HFF-Myc (cell line): ENCODE measurements around the gene ACSS3.

Source experiments
- DNase-seq: peaks from one replicate; pipeline ENCODE4 v3.0.0-alpha.2; 2011; ENCODE audit warnings: low read depth; ENCODE audit errors: extremely low read depth
- H3K4me3 ChIP-seq: replicated peaks from 2 replicates; pipeline ENCODE4 v1.5.1; 2011; ENCODE audit warnings: low read depth, mild to moderate bottlenecking, control low read depth, low read length
- TF ChIP-seq, protein P1 (sequence below): IDR thresholded peaks from 2 replicates; pipeline ENCODE4 v1.5.1; 2012; ENCODE audit warnings: mild to moderate bottlenecking, low read depth, low read length, control low read depth; ENCODE audit errors: missing control alignments

The ACSS3 gene

GRCh38 chr12:81077329-81077685 lies 572 bp upstream of the ACSS3 start:
- DNase-seq: no peak
- TF ChIP-seq, protein P1, sequence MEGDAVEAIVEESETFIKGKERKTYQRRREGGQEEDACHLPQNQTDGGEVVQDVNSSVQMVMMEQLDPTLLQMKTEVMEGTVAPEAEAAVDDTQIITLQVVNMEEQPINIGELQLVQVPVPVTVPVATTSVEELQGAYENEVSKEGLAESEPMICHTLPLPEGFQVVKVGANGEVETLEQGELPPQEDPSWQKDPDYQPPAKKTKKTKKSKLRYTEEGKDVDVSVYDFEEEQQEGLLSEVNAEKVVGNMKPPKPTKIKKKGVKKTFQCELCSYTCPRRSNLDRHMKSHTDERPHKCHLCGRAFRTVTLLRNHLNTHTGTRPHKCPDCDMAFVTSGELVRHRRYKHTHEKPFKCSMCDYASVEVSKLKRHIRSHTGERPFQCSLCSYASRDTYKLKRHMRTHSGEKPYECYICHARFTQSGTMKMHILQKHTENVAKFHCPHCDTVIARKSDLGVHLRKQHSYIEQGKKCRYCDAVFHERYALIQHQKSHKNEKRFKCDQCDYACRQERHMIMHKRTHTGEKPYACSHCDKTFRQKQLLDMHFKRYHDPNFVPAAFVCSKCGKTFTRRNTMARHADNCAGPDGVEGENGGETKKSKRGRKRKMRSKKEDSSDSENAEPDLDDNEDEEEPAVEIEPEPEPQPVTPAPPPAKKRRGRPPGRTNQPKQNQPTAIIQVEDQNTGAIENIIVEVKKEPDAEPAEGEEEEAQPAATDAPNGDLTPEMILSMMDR: no peak
- H3K4me3 ChIP-seq: peak overlapping the region; percentile 43

- H3K4me3 ChIP-seq: peak overlapping the region; percentile 43
- DNase-seq: peak; percentile 6
- TF ChIP-seq, protein P1: no peak
These were observed 754 bp downstream of the ACSS3 start for GRCh38 chr12:81078469-81079196.

- TF ChIP-seq, protein P1: no peak
- H3K4me3 ChIP-seq: no peak overlapping the region
- DNase-seq: no peak
These were observed 1.6 kb downstream of the ACSS3 start for GRCh38 chr12:81079280-81080076.

DNA sequence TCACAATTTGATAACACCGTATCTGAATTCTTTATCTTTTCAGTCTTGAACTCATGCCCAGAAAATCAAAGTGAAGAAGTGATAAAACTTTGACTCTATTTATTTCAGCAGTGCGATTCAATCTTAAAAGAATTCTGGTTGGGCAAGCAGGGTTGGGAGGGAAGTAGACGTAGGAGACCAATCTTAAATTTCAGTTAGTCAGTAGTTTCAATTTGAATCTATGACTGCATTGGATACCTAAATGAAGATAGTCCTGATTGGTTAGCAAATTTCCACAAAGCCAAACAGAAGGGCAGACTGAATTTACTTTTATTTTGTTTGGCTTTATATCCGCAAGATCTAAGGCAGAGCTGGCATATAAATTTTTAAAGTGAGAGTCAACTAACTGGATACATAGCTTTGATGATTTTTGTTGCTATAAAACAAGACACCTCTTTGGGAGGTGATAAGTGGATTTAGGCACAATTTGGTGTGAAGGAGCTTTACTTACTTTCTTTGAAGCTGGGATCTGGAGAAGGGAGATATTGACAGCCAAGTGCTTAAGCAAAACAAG lies 2.6 kb downstream of the ACSS3 start:
- no peak overlapping the region for H3K4me3 ChIP-seq
- DNase-seq: no peak
- TF ChIP-seq, protein P1: no peak

- no peak for DNase-seq
These were observed 3.8 kb downstream of the ACSS3 start for GRCh38 chr12:81081726-81082125.

GRCh38 chr12:81083018-81083417 lies 5.1 kb downstream of the ACSS3 start:
- DNase-seq: no peak
- no peak overlapping the region for H3K4me3 ChIP-seq
- TF ChIP-seq, protein P1: no peak

More at GRCh38 chr12:81081726-81082125, 3.8 kb downstream of the ACSS3 start:
- TF ChIP-seq, protein P1: no peak
- H3K4me3 ChIP-seq: no peak overlapping the region
